ENCODE results near the gene GPR160.

GPR160 gene

GRCh38 chr3:170090601-170090981, 52.8 kb downstream of the GPR160 start:
- TF ChIP-seq NFIC (IDR thresholded peaks at IDR 0.05) (no peak), ZBTB7A (IDR thresholded peaks at IDR 0.05; ENCODE audit: low read depth) (no peak), TEAD4 (IDR thresholded peaks at IDR 0.05) (no peak), EGR1 (IDR thresholded peaks at IDR 0.05) (no peak), YY1 (IDR thresholded peaks at IDR 0.05; ENCODE audit: low read depth) (no peak), TAF1 (IDR thresholded peaks at IDR 0.05; ENCODE audit: low read depth) (no peak), CREB1 (IDR thresholded peaks at IDR 0.05; ENCODE audit: low read depth) (no peak), RAD21 (IDR thresholded peaks at IDR 0.05; ENCODE audit: low read depth) (no peak)
- TF ChIP-seq, protein P1, sequence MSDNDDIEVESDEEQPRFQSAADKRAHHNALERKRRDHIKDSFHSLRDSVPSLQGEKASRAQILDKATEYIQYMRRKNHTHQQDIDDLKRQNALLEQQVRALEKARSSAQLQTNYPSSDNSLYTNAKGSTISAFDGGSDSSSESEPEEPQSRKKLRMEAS (IDR thresholded peaks at IDR 0.05): no peak

GRCh38 chr3:170092907-170093306, 55.1 kb downstream of the GPR160 start:
- no peak for TF ChIP-seq FOXM1 (IDR thresholded peaks at IDR 0.05; ENCODE audit: borderline replicate concordance, low read depth)
- TF ChIP-seq RAD21 (IDR thresholded peaks at IDR 0.05; ENCODE audit: low read depth): no peak
- no peak for TF ChIP-seq EP300 (IDR thresholded peaks at IDR 0.05; ENCODE audit: borderline replicate concordance)

DNA sequence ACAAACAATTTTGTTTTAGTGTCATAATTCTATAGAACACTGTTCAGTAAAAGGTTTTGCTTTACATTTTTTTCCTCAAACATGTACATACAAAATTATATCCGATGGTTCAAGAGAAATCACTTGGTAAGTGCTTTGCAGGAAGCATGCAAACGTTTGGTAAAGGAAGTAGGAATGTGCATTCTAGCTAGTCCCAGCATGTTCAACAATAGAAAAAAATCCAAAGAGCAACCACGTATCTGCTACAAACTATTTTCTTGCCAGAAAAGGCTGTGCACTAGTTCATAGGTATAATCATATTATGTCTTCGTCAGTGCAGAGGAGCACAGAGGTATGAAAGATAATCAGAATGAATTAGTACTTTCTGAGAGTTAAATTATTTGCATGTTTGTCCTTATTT, 58.0 kb downstream of the GPR160 start:
- TF ChIP-seq ZBTB7A (IDR thresholded peaks at IDR 0.05; ENCODE audit: low read depth) (no peak), TAF1 (IDR thresholded peaks at IDR 0.05; ENCODE audit: low read depth) (no peak), TCF12 (IDR thresholded peaks at IDR 0.05; ENCODE audit: low read depth) (no peak), YY1 (IDR thresholded peaks at IDR 0.05; ENCODE audit: low read depth) (no peak), EGR1 (IDR thresholded peaks at IDR 0.05) (no peak), TEAD4 (IDR thresholded peaks at IDR 0.05) (no peak), FOXM1 (IDR thresholded peaks at IDR 0.05; ENCODE audit: borderline replicate concordance, low read depth) (no peak), EP300 (IDR thresholded peaks at IDR 0.05; ENCODE audit: borderline replicate concordance) (no peak), CREB1 (IDR thresholded peaks at IDR 0.05; ENCODE audit: low read depth) (no peak), NFIC (IDR thresholded peaks at IDR 0.05) (no peak), CEBPB (IDR thresholded peaks at IDR 0.05) (no peak), RAD21 (IDR thresholded peaks at IDR 0.05; ENCODE audit: low read depth) (no peak)
- TF ChIP-seq, protein P2, sequence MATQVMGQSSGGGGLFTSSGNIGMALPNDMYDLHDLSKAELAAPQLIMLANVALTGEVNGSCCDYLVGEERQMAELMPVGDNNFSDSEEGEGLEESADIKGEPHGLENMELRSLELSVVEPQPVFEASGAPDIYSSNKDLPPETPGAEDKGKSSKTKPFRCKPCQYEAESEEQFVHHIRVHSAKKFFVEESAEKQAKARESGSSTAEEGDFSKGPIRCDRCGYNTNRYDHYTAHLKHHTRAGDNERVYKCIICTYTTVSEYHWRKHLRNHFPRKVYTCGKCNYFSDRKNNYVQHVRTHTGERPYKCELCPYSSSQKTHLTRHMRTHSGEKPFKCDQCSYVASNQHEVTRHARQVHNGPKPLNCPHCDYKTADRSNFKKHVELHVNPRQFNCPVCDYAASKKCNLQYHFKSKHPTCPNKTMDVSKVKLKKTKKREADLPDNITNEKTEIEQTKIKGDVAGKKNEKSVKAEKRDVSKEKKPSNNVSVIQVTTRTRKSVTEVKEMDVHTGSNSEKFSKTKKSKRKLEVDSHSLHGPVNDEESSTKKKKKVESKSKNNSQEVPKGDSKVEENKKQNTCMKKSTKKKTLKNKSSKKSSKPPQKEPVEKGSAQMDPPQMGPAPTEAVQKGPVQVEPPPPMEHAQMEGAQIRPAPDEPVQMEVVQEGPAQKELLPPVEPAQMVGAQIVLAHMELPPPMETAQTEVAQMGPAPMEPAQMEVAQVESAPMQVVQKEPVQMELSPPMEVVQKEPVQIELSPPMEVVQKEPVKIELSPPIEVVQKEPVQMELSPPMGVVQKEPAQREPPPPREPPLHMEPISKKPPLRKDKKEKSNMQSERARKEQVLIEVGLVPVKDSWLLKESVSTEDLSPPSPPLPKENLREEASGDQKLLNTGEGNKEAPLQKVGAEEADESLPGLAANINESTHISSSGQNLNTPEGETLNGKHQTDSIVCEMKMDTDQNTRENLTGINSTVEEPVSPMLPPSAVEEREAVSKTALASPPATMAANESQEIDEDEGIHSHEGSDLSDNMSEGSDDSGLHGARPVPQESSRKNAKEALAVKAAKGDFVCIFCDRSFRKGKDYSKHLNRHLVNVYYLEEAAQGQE (IDR thresholded peaks at IDR 0.05; ENCODE audit: low read depth): no peak
- TF ChIP-seq, protein P1 (IDR thresholded peaks at IDR 0.05): no peak

DNA sequence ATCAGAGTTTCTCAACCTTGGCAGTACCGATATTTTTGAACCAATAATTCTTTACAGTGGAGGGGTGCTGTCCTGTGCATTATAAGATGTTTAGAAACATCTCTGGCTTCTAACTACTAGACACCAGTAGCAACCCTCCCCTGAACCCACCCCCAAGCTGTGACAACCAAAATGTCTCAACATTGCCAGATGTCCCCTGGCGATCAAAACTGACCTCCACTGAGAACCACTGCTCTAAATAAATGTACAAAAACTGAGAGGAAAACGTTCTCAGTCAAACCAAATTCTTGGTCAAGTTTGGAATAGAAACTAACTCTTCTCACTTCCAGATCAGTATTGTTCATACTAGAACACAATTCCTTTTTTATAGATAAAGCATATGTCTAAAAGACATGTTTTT, 58.5 kb downstream of the GPR160 start:
- TF ChIP-seq, protein P3, sequence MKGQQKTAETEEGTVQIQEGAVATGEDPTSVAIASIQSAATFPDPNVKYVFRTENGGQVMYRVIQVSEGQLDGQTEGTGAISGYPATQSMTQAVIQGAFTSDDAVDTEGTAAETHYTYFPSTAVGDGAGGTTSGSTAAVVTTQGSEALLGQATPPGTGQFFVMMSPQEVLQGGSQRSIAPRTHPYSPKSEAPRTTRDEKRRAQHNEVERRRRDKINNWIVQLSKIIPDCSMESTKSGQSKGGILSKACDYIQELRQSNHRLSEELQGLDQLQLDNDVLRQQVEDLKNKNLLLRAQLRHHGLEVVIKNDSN (IDR thresholded peaks at IDR 0.05): no peak
- TF ChIP-seq ZBTB7A (IDR thresholded peaks at IDR 0.05; ENCODE audit: low read depth): no peak
- no peak for TF ChIP-seq CREB1 (IDR thresholded peaks at IDR 0.05; ENCODE audit: low read depth)
- no peak for TF ChIP-seq CEBPB (IDR thresholded peaks at IDR 0.05)
- TF ChIP-seq, protein P1 (IDR thresholded peaks at IDR 0.05): no peak
- no peak for TF ChIP-seq YY1 (IDR thresholded peaks at IDR 0.05; ENCODE audit: low read depth)
- TF ChIP-seq FOXM1 (IDR thresholded peaks at IDR 0.05; ENCODE audit: borderline replicate concordance, low read depth): no peak
- TF ChIP-seq NFIC (IDR thresholded peaks at IDR 0.05): no peak
- TF ChIP-seq TAF1 (IDR thresholded peaks at IDR 0.05; ENCODE audit: low read depth): no peak
- TF ChIP-seq RAD21 (IDR thresholded peaks at IDR 0.05; ENCODE audit: low read depth): no peak
- TF ChIP-seq EP300 (IDR thresholded peaks at IDR 0.05; ENCODE audit: borderline replicate concordance): no peak

DNA sequence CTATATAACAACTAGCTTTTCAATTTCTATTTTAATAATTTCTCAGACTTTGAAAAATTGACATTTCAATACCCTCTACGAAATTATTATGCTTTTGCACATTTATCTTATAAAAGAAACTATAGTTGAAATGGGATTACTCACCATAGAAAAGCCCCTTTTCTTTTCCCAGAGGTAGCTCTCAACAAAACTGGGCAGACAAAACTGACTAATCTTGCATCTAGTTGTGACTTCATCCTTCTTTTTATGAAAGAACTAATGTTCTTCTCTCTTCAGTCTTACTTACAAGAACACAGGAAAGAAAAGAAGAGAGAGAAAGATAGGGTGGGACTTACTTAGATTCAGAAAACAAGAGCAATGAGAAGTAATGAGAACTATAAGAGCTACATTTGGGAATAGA, 61.0 kb downstream of the GPR160 start:
- TF ChIP-seq, protein P2 (IDR thresholded peaks at IDR 0.05; ENCODE audit: low read depth): no peak
- TF ChIP-seq YY1 (IDR thresholded peaks at IDR 0.05; ENCODE audit: low read depth): no peak
- TF ChIP-seq, protein P1 (IDR thresholded peaks at IDR 0.05): no peak
- TF ChIP-seq EGR1 (IDR thresholded peaks at IDR 0.05): no peak
- no peak for TF ChIP-seq TCF12 (IDR thresholded peaks at IDR 0.05; ENCODE audit: low read depth)
- TF ChIP-seq CREB1 (IDR thresholded peaks at IDR 0.05; ENCODE audit: low read depth): no peak
- TF ChIP-seq RAD21 (IDR thresholded peaks at IDR 0.05; ENCODE audit: low read depth): no peak
- no peak for TF ChIP-seq NFIC (IDR thresholded peaks at IDR 0.05)
- no peak for TF ChIP-seq ZBTB7A (IDR thresholded peaks at IDR 0.05; ENCODE audit: low read depth)
- no peak for TF ChIP-seq CEBPB (IDR thresholded peaks at IDR 0.05)
- no peak for TF ChIP-seq TAF1 (IDR thresholded peaks at IDR 0.05; ENCODE audit: low read depth)
- no peak for TF ChIP-seq FOXM1 (IDR thresholded peaks at IDR 0.05; ENCODE audit: borderline replicate concordance, low read depth)
- no peak for TF ChIP-seq TEAD4 (IDR thresholded peaks at IDR 0.05)
- TF ChIP-seq EP300 (IDR thresholded peaks at IDR 0.05; ENCODE audit: borderline replicate concordance): no peak
- TF ChIP-seq, protein P3 (IDR thresholded peaks at IDR 0.05): no peak
